HG03139 (cell line): ENCODE results near the gene ZNF185.

Experiments used
- ATAC-seq: cut with Tn5 transposase; IDR thresholded peaks from one replicate; pipeline ENCODE4 v1.9.1; 2021; ENCODE audit not compliant: unreplicated experiment

ZNF185 gene

GRCh38 chrX:152897222-152898131 lies at the start of gene ZNF185:
TSS of gene ZNF185 (plus strand) at chrX:152898067. CDS start at chrX:152914490, 16,423 bp downstream.
- no peak for ATAC-seq

GRCh38 chrX:152850465-152850864 lies 47.4 kb upstream of the ZNF185 start:
- no peak for ATAC-seq

DNA sequence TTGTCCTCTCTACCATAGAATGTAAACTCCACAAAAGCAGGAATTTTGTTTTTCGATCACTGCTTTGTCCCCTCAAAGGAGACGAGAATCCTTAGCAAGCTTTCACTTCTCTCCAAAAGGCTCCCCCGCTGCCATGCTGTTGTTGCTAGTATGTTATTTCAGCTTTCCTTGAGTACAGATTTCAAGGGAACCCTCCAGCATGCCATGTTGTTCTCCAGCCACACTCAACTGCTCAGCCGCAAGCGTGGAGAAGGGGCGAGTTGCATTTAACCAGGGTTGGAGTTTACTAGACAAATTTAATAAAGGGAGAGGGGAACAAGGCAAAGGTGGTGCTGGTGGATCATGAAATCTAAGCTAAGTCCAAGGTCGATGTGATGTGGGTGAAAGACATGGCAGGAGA lies 43.9 kb upstream of the ZNF185 start:
- no peak for ATAC-seq

DNA sequence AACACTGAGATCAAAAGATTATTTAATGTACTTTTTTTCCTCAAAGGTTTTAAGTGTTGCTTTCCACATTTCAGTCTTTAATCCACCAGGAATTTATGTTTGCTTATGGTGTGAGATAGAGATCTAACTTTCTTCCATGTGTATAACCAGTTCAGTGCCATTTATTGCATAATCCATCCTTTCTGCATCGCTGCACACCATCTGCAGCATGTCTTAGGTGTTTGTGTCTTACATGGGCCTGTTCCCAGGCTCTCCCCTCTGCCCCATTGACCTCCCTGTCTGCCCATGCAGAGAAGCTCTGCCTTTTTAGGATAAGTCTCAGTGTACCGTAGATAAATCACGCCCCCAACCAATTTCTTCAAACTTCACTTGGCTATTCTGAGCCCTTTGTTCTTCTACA lies 36.8 kb upstream of the ZNF185 start:
- ATAC-seq = no peak

- ATAC-seq = no peak
Observed at GRCh38 chrX:152861826-152862225, 36.0 kb upstream of the ZNF185 start.

- ATAC-seq = no peak
Observed at GRCh38 chrX:152865232-152865920, 32.5 kb upstream of the ZNF185 start.

DNA sequence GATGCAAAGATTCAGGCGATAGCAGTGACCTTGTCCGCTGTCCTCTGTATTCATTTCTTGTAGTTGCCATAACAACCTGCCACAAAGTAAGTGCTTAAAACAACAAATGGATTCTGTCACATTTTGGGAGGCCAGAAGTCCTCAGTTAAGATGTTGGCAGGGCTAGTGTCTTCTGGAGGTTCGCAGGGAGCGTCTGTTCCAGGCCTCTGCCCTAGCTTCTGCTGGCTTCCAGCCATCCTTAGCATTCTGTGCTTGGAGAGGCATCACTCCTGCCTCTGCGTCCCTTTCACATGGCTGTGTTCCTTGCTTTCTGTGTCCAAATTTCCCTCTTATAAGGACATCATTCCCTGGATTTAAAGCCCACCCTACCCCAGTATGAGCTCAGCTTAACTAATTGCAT lies 31.5 kb upstream of the ZNF185 start:
- no peak for ATAC-seq

- ATAC-seq = no peak
Observed at GRCh38 chrX:152869972-152870371, 27.9 kb upstream of the ZNF185 start.

GRCh38 chrX:152871260-152871659 lies 26.6 kb upstream of the ZNF185 start:
- ATAC-seq = no peak

GRCh38 chrX:152872522-152872921 lies 25.3 kb upstream of the ZNF185 start:
- no peak for ATAC-seq

DNA sequence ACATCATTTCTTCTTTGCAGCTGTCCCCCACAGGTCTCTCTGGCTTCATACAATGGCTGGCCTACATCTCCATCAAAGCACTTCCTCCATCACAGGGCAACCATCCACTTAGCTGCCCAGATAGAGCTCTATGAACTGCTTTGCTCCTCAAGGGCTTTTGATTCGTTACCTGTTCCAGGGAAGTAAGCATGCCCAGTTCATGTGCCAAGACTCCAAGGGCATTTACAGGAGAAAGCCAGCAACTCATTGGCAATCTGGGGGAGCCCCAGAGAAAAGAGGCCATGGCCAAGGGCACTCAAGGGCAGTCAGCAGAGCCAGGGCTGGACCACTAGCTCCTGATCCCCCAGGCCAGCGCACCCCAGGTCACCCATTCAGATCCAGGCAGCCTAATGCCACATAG lies 24.5 kb upstream of the ZNF185 start:
- no peak for ATAC-seq

DNA sequence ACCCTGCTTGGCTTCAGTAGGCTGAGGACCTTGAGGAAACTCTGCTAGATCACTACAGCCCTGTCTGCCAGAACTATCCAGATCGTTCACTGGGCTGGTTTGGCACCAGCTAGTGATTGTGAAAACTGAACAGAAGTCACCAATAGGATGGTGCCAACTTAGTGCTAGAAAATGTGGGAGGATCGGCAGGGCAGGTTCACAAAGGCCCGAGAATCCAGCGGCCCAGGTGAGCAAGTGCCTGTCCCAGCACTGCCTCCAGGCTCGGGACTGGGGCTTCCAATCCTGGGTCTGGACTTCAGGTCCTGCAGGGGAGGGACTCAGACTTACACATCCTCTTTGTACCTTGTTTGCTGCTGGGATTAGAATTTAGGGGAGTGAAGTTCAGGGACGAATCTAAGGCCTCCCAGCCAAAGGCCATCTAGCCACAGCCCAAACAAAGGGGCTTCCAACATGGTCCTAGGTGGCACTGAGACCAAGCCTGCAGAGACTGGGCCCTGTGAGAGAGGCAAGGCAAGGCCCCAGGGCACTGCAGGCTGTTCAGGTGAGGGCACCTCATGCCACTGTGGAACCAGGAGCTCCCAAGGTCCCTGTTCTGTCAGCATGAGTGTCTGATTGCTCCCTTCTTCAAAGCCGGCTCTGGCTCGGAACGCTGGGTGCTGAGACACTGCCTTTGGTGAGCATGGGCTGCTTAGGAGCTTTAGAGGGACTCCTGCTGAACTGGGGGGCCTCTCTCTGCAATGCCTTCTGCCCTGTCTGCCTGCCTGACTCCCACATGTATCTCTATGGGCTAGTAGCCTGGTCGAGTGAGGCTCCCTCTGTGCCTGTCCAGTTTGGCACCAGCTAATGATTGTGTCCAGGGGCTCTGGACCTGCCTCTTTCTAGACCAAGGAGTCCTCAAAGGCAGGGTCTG lies 20.7 kb upstream of the ZNF185 start:
- no peak for ATAC-seq

DNA sequence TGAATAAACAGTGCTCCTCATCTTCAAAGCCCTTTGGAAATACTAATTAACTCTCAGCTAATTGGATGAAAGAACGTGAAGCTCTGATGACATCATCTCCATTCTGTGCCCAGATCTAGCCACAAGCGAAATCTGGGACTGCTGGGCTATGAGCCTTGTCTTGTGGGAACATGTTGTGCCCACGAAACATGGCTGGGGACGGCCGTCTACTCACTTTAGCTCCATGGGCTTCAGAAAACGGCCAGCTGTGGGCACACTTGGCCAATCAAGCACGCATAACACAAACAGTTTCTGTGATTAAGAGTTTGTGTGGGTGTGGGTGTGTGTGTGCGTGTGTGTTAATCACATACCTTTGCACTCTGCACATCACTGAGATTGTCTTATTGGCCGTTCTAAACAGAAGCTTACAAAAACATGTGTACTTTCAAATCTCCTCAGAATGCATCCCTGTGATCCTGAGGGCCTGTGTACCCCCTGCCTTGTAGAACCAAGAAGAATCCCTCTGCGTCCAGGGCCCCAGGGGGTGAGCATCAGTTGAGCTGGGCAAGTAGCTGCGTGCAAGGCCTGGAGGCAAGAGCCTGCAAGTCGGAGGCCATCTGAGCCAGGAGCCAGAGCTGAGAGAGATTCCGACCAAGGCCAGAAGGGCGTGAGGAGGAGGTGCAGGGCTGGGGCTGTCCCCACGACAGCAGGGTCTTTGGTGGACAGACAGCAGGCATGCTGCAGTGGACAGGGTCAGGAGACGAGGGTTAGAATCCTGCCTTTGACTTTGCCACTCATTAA lies 18.7 kb upstream of the ZNF185 start:
- no peak for ATAC-seq

DNA sequence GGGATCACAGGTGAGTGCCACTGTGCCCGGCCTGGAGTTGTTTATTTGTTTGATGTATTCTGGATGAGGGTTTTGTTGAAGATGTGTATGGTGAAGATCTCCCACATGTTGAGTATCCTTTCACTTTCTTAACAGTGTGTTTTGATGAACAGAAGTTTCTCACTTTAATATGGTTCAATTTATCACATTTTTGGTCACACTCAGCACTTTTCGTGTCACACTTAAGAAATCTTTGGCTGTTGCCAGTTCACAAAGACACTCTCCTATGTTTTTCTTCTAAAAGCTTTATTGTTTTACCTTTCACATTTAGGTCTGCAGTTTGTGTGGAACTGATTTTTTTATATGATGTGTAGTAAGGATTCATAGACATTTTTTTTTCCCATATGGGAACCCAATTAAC lies 16.6 kb upstream of the ZNF185 start:
- no peak for ATAC-seq

GRCh38 chrX:152884171-152884570 lies 13.7 kb upstream of the ZNF185 start:
- no peak for ATAC-seq

DNA sequence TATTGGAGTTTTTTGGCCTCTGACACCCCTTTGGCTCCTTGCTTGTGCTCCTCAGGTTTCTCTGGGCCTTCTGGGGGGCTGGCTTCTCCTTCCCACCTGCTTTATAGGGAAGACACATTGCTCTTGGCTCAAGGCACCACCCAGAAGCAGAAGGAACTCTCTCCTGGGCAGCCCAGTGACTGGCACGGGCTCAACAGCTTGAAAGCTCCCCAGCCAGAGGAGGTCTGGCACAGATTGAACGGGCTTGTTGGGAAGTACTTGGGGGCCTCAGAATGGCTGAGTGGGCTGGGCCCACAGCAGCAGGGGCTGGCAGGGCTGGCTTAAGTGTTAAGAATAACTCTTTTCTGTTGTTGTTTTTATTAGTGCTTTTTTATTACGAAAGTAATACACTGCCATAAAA lies 11.2 kb upstream of the ZNF185 start:
- no peak for ATAC-seq

- ATAC-seq = no peak
Observed at GRCh38 chrX:152892499-152892898, 5.4 kb upstream of the ZNF185 start.

GRCh38 chrX:152892999-152893891 lies 4.6 kb upstream of the ZNF185 start:
- ATAC-seq = no peak

DNA sequence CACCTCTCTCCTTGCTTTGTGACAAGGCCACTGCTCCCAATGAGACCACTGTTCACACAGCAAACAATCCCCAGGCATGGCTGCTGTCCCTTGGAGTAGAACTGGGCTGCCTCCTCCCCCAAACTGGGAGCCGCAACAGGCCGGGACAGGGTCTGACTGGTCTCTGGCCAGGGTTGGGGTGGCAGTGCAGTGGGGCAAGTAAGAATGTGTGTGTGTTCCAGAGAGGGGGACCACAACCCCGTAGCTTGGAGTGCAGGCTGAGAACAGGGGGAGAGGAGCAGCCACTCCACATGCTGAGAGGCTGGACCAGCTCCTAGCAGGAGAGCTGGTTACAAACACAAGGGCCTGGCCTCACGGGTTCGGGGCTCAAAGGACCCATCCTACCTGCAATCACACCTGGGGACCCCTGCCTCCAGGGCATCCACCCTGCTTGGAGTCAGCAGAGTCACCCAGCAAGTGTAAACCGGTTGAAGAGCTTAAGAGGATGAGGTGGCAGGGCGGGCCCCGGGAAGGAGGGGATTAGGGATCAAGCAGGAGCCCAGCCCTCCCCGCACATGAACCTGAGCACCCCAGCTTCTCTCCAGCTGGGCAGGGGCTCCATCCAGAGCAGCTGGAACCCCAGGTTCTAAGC lies 3.8 kb upstream of the ZNF185 start:
- no peak for ATAC-seq
